Lower leg skin (tissue), 3 donors: ENCODE measurements around the gene CAMK2N2.

ENCODE experiments used
- POLR2A ChIP-seq, 2 donors: fragments of 450-650 bp; IDR thresholded peaks; one replicate each; pipeline ENCODE4 v1.6.1; 2016 to 2017; ENCODE audit warnings: antibody characterized with exemption in 2 of 2, mild to moderate bottlenecking in 1 of 2, moderate library complexity in 1 of 2
- TF ChIP-seq, protein P1 (sequence below), 3 donors: fragments of 450-650 bp; IDR thresholded peaks; one replicate each; pipeline ENCODE4 v1.5.1; 2016; ENCODE audit warnings: antibody characterized with exemption in 3 of 3, mild to moderate bottlenecking in 3 of 3, moderate library complexity in 2 of 3

DNA sequence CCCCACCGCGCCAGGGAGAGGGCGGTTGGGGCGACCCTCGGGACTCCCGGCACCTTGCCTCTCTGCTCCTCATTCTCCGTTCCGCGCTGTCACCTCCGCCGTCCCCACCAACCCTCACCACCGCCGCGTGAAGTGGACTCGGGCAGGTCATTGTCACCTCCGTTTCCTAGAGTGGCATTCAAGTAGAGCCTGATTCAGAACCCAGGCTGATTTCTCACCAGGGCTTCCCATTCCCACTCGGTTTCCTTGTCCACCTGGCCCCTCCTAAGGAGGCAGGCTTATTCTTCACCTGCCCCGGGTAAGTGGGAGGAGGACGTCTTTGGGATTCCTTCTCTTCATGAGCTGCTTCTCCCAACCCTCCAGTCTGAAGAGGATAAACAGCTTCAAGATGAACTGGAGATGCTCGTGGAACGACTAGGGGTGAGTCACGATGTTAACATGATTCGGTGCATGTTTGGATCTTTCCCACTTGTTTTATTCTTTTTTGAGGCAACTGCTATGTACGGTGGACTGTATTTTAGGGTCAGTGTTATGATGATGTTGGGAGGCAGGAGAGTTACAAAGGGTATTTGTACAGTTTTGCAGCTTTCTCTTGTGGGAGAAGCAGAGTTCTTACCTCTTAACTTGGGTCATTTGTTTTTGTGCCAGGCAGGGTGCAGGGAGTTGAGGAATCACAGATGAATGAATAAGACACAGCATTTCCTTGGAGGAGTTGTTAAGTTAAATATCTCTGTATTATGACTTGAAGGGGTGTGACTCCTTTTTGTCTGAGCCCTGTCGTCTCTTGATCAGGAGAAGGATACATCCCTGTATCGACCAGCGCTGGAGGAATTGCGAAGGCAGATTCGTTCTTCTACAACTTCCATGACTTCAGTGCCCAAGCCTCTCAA lies 38.4 kb upstream of the CAMK2N2 start:
- TF ChIP-seq, protein P1, sequence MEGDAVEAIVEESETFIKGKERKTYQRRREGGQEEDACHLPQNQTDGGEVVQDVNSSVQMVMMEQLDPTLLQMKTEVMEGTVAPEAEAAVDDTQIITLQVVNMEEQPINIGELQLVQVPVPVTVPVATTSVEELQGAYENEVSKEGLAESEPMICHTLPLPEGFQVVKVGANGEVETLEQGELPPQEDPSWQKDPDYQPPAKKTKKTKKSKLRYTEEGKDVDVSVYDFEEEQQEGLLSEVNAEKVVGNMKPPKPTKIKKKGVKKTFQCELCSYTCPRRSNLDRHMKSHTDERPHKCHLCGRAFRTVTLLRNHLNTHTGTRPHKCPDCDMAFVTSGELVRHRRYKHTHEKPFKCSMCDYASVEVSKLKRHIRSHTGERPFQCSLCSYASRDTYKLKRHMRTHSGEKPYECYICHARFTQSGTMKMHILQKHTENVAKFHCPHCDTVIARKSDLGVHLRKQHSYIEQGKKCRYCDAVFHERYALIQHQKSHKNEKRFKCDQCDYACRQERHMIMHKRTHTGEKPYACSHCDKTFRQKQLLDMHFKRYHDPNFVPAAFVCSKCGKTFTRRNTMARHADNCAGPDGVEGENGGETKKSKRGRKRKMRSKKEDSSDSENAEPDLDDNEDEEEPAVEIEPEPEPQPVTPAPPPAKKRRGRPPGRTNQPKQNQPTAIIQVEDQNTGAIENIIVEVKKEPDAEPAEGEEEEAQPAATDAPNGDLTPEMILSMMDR (IDR thresholded peaks at IDR 0.05): no peak
- no peak for TF ChIP-seq POLR2A (IDR thresholded peaks at IDR 0.05)
